GM12878 (cell line): ENCODE data around the gene ANGPTL4. TPM values are rescaled to one million over a fixed set of nuclear protein-coding genes. Genes with fewer than 3 reads are reported as not detected.
"Not testable (repeated sequence)": the region's sequence is repeated elsewhere in the genome, so short reads cannot be mapped to it uniquely, and the experiment has no call there.

ENCODE experiments used
- ATAC-seq: fragments of 200-7000 bp; cut with Tn5 transposase; 3 replicates; pipeline ENCODE4 v1.9.1; 2020; ENCODE audit warnings: mild to moderate bottlenecking, moderate library complexity
- BruUV-seq: library from RNA; stranded (reverse); fragments of 400-500 nt; replicated peaks from 2 replicates; lab custom pipeline; 2021; lab: Mats Ljungman, UMichigan
- CTCF ChIA-PET: fragments of 300-600 bp; sonication (Branson Sonifier 250); formaldehyde crosslinking; extraction: SDS; loops from one replicate; lab custom pipeline; 2021; ENCODE audit warnings: inconsistent platforms; lab: Yijun Ruan, JAX
- POLR2A ChIA-PET: fragments of 350-600 bp; formaldehyde crosslinking; extraction: SDS; loops from one replicate; lab custom pipeline; 2021; ENCODE audit warnings: inconsistent platforms; lab: Charles Lee
- RAD21 ChIA-PET: fragments of 300-600 bp; sonication (Branson Sonifier 250); formaldehyde crosslinking; loops from one replicate; lab custom pipeline; 2023; ENCODE audit warnings: antibody characterized with exemption; ENCODE audit not compliant: unreplicated experiment; lab: Charles Lee
- SMC1A ChIA-PET: fragments of 300-600 bp; sonication (Branson Sonifier 250); formaldehyde crosslinking; loops from one replicate; lab custom pipeline; 2023; ENCODE audit not compliant: unreplicated experiment, uncharacterized antibody; lab: Charles Lee
- DNase-seq: peaks from one replicate; pipeline ENCODE4 v3.0.0-alpha.2; 2011; ENCODE audit warnings: low read depth, low spot score
- FAIRE-seq: peaks from 3 replicates; lab custom pipeline; 2011; peaks lifted over from hg19 to GRCh38; lab: Jason Lieb, UNC
- H2AFZ ChIP-seq: 2 replicates; pipeline ENCODE4 v1.6.0; 2011; ENCODE audit warnings: low read depth, low read length, control low read depth; ENCODE audit not compliant: control insufficient read depth
- H3K27ac ChIP-seq: 2 replicates; pipeline ENCODE4 v1.5.1; 2011; ENCODE audit warnings: control low read depth; ENCODE audit not compliant: control insufficient read depth, insufficient read depth
- H3K27me3 ChIP-seq, 2 experiments: replicated peaks in 1 of 2; 2 replicates each; pipeline versions ENCODE4 v1.6.0 to v1.6.1; 2011; ENCODE audit warnings: low read length in 1 of 2; ENCODE audit not compliant: control insufficient read depth in 2 of 2, insufficient read depth in 2 of 2
- H3K36me3 ChIP-seq, 2 experiments: 2 replicates each; pipeline ENCODE4 v1.5.1; 2011; ENCODE audit warnings: low read length in 1 of 2; ENCODE audit not compliant: control insufficient read depth in 2 of 2, insufficient read depth in 2 of 2
- H3K4me1 ChIP-seq: 2 replicates; pipeline ENCODE4 v1.6.1; 2011; ENCODE audit warnings: mild to moderate bottlenecking, low read length, moderate library complexity, mixed read lengths; ENCODE audit not compliant: control insufficient read depth, insufficient read depth
- H3K4me2 ChIP-seq: 2 replicates; pipeline ENCODE4 v1.6.0; 2011; ENCODE audit warnings: control low read depth; ENCODE audit not compliant: control insufficient read depth, insufficient read depth
- H3K4me3 ChIP-seq: fragments of 200-600 bp; sonication (generic); 2 replicates; pipeline ENCODE4 v1.5.1; 2016
- H3K79me2 ChIP-seq: 2 replicates; pipeline ENCODE4 v1.6.0; 2011; ENCODE audit warnings: low read length; ENCODE audit not compliant: control insufficient read depth, insufficient read depth
- H3K9ac ChIP-seq: 2 replicates; pipeline ENCODE4 v1.8.0; 2011; ENCODE audit warnings: low read length, control low read depth, mixed read lengths; ENCODE audit not compliant: control insufficient read depth, insufficient read depth
- H3K9me3 ChIP-seq: replicated peaks from 3 replicates; pipeline ENCODE4 v1.5.1; 2011; ENCODE audit warnings: mild to moderate bottlenecking, low read length; ENCODE audit not compliant: control insufficient read depth, insufficient read depth
- H4K20me1 ChIP-seq: 2 replicates; pipeline ENCODE4 v1.6.0; 2011; ENCODE audit not compliant: control insufficient read depth, insufficient read depth
- CHD2 ChIP-seq: IDR thresholded peaks from 2 replicates; pipeline ENCODE4 v1.6.1; 2011; ENCODE audit warnings: low read depth, low read length, improper control_type of control experiment, borderline replicate concordance
- CREB1 ChIP-seq: IDR thresholded peaks from 2 replicates; pipeline ENCODE4 v1.6.1; 2012; ENCODE audit warnings: low read depth, mild to moderate bottlenecking, inconsistent platforms
- JUNB ChIP-seq: IDR thresholded peaks from 2 replicates; pipeline ENCODE4 v1.6.1; 2016; ENCODE audit warnings: antibody characterized with exemption, mild to moderate bottlenecking
- NR2C2 ChIP-seq: IDR thresholded peaks from 2 replicates; pipeline ENCODE4 v1.6.1; 2011; ENCODE audit warnings: borderline replicate concordance, low read depth; ENCODE audit not compliant: control insufficient read depth, insufficient read length
- RAD21 ChIP-seq: IDR thresholded peaks from 2 replicates; pipeline ENCODE4 v1.6.1; 2011; ENCODE audit warnings: mild to moderate bottlenecking, low read depth, low read length, moderate library complexity; ENCODE audit not compliant: insufficient read depth
- ZBTB4 ChIP-seq: fragments of 450-650 bp; formaldehyde crosslinking; IDR thresholded peaks from 2 replicates; pipeline ENCODE4 v1.4.0; 2022; ENCODE audit warnings: mild to moderate bottlenecking, moderate library complexity
- ZNF274 ChIP-seq: IDR thresholded peaks from one replicate; pipeline ENCODE4 v1.8.0; 2011; ENCODE audit not compliant: insufficient read length, insufficient read depth
- WGBS: methylation state at CpG from one replicate; pipeline ENCODE4 v1.1.6; 2016; ENCODE audit warnings: low lambda C conversion rate; ENCODE audit not compliant: insufficient replicate concordance, insufficient coverage; ENCODE audit errors: missing lambda C conversion rate; 5-methylcytosine and 5-hydroxymethylcytosine counted together
- in situ Hi-C: fragments of 300-500 bp; cut with MboI; formaldehyde crosslinking; loops from 9 replicates; pipeline ENCODE4 v1.14.3; 2018; ENCODE audit warnings: mixed read lengths
- intact Hi-C: fragments of 100-400 bp; cut with micrococcal nuclease; formaldehyde crosslinking; loops from one replicate; pipeline ENCODE4 v1.14.2; 2022; ENCODE audit not compliant: unreplicated experiment
- polyA plus RNA-seq, 11 experiments: library from polyadenylated mRNA; depleted of rRNA in 4 of 11; unstranded in 6 of 11; stranded (reverse) in 5 of 11; fragments of >200 nt; fragmentation: Nextera tagmentation in 4 of 11; fragmentation: Illumina TruSeq in 1 of 11; extraction: Ambion mirVana in 4 of 11; extraction: Trizol in 1 of 11; gene quantifications; 1 replicate in 1 of 11; 2 replicates in 10 of 11; pipeline versions ENCODE4 v1.2.1 to v1.2.3, GENCODE V29; 2011 to 2016; ENCODE audit warnings: inconsistent platforms in 2 of 11, missing spikeins in 2 of 11, low read depth in 1 of 11
- total RNA-seq, 4 experiments: library from RNA; depleted of rRNA in 3 of 4; stranded (reverse); fragments of >200 nt in 3 of 4; fragmentation: Illumina TruSeq in 1 of 4; extraction: Trizol in 1 of 4; gene quantifications; 2 replicates each; pipeline versions ENCODE4 v1.2.1 to v1.2.3, GENCODE V29; 2013 to 2021

ANGPTL4 gene
- total and polyA plus RNA-seq, 10 of the 15 experiments (the other 5 are each of a cell fraction or from before 2014, with no cell fraction given), result 0.45 TPM; not detected in 9

- DNase-seq (no peak), ATAC-seq (no peak), FAIRE-seq (no peak)
- ChIA-PET CTCF (no interaction called here), POLR2A (no interaction called here), SMC1A (interaction anchor here (0.8 to 1.1 kb wide), 2 partner anchors 9 to 48 kb away, joined by 3 read pairs; no protein-coding TSS in a partner anchor), RAD21 (no interaction called here)
- peaks cover 3 to 27% of the 10 kb centered on the region in 2 experiments; a peak in 2 of 4 replicates for H3K36me3 ChIP-seq
- no TSS peak for BruUV-seq
- intact Hi-C loops (no loop called here), in situ Hi-C loops (no loop called here)
- H3K9ac ChIP-seq, result no peak overlapping the region
- no peak overlapping the region for H3K4me2 ChIP-seq
- H3K4me1 ChIP-seq, result no peaks in the 10 kb centered on the region
- no peak overlapping the region for H3K27ac ChIP-seq
- H3K9me3 ChIP-seq, result no peaks in the 10 kb centered on the region
- H2AFZ ChIP-seq, result no peak overlapping the region
- H3K79me2 ChIP-seq, result no peaks in the 10 kb centered on the region; the same call in 1 of the 2 replicates
- H3K4me3 ChIP-seq, result no peak overlapping the region
- no peaks in the 10 kb centered on the region for H4K20me1 ChIP-seq
- 90% methylated on average over 17 of the region's 18 CpGs for WGBS
- no peaks in the 10 kb centered on the region for H3K27me3 ChIP-seq
- TF ChIP-seq ZBTB4 (CRISPR knock-in tag) (no peak), JUNB (no peak), CHD2 (no peak), CREB1 (no peak), NR2C2 (no peak), ZNF274 (no peak), RAD21 (no peak)
These were observed 40.6 kb downstream of the ANGPTL4 start for GRCh38 chr19:8404391-8405151.

- BruUV-seq, in situ Hi-C loops, H2AFZ ChIP-seq, H4K20me1 ChIP-seq, H3K4me2 ChIP-seq, H3K9me3 ChIP-seq, DNase-seq, H3K36me3 ChIP-seq, FAIRE-seq, H3K4me3 ChIP-seq, RAD21 ChIA-PET, H3K79me2 ChIP-seq, H3K27me3 ChIP-seq, H3K4me1 ChIP-seq, SMC1A ChIA-PET, H3K9ac ChIP-seq, H3K27ac ChIP-seq, ATAC-seq: not testable (repeated sequence)
- WGBS, result 93% methylated on average over 13 of the region's 13 CpGs
- intact Hi-C loops, result loop anchor here (5.0 kb wide), 1 partner anchor 167 kb away; the partner anchor contains the start of gene MYO1F
- CTCF ChIA-PET, result interaction anchor here (1.2 to 5.8 kb wide), 3 partner anchors 8 to 169 kb away, joined by 3 to 73 read pairs (median 4); partner anchors contain the start of gene MYO1F
- POLR2A ChIA-PET, result interaction anchor here (4.8 kb wide), 1 partner anchor 35 kb away, joined by 14 read pairs; the partner anchor contains the start of gene HNRNPM
These were observed 46.8 kb downstream of the ANGPTL4 start for GRCh38 chr19:8410718-8411117.
